WTC11 (cell line): ENCODE measurements around the gene ZNF581. TPM values are rescaled to one million over a fixed set of nuclear protein-coding genes. Genes with fewer than 3 reads are reported as not detected.

Experiments used
- ATAC-seq: fragments of 200-7000 bp; cut with Tn5 transposase; 2 replicates; pipeline ENCODE4 v1.10.0; 2021; ENCODE audit warnings: mild to moderate bottlenecking, moderate library complexity
- CTCF ChIA-PET: fragments of 300-600 bp; sonication (Branson Sonifier 250); formaldehyde crosslinking; loops from one replicate; lab custom pipeline; 2021; ENCODE audit warnings: antibody characterized with exemption; lab: Charles Lee
- POLR2A ChIA-PET: fragments of 350-600 bp; sonication (Branson Sonifier 250); formaldehyde crosslinking; loops from one replicate; lab custom pipeline; 2021; ENCODE audit warnings: antibody characterized with exemption; lab: Charles Lee
- DNase-seq: peaks from one replicate; pipeline ENCODE4 v3.0.0; 2021; ENCODE audit warnings: low spot score
- H3K27ac Mint-ChIP-seq: 2 replicates; pipeline ENCODE4 v1.8.0; 2021; ENCODE audit warnings: mixed read lengths
- H3K27me3 Mint-ChIP-seq: 2 replicates; pipeline ENCODE4 v1.8.0; 2021; ENCODE audit warnings: low read depth, mild to moderate bottlenecking, moderate library complexity, mixed read lengths
- H3K36me3 Mint-ChIP-seq: 2 replicates; pipeline ENCODE4 v1.8.0; 2021; ENCODE audit warnings: mixed read lengths
- H3K4me1 Mint-ChIP-seq: 2 replicates; pipeline ENCODE4 v1.8.0; 2022; ENCODE audit warnings: mixed read lengths
- H3K4me3 Mint-ChIP-seq: 2 replicates; pipeline ENCODE4 v1.8.0; 2021; ENCODE audit warnings: mild to moderate bottlenecking, moderate library complexity, mixed read lengths
- H3K9me3 Mint-ChIP-seq: 2 replicates; pipeline ENCODE4 v1.8.0; 2021; ENCODE audit warnings: mixed read lengths
- ATF1 ChIP-seq: sonication (generic); formaldehyde crosslinking; IDR thresholded peaks from 2 replicates; pipeline ENCODE4 v1.8.1; 2023; ENCODE audit warnings: mild to moderate bottlenecking, moderate library complexity, missing genetic modification reagents
- ATF3 ChIP-seq: sonication (generic); formaldehyde crosslinking; conservative IDR thresholded peaks from 2 replicates; pipeline ENCODE4 v1.8.1; 2022; ENCODE audit warnings: mild to moderate bottlenecking, missing genetic modification reagents
- ATF6 ChIP-seq: sonication (generic); formaldehyde crosslinking; IDR thresholded peaks from 2 replicates; pipeline ENCODE4 v1.8.1; 2023; ENCODE audit warnings: mild to moderate bottlenecking, missing genetic modification reagents
- E2F1 ChIP-seq: sonication (generic); formaldehyde crosslinking; IDR thresholded peaks from 2 replicates; pipeline ENCODE4 v1.8.0; 2022; ENCODE audit warnings: mild to moderate bottlenecking, missing genetic modification reagents
- FOXP4 ChIP-seq: sonication (generic); formaldehyde crosslinking; IDR thresholded peaks from 2 replicates; pipeline ENCODE4 v1.8.0; 2022; ENCODE audit warnings: mild to moderate bottlenecking, missing genetic modification reagents
- HMGXB4 ChIP-seq: sonication (generic); formaldehyde crosslinking; IDR thresholded peaks from 2 replicates; pipeline ENCODE4 v1.8.1; 2023; ENCODE audit warnings: mild to moderate bottlenecking, moderate library complexity, missing genetic modification reagents
- IRF2 ChIP-seq: sonication (generic); formaldehyde crosslinking; IDR thresholded peaks from 2 replicates; pipeline ENCODE4 v1.8.0; 2022; ENCODE audit warnings: low read depth, missing genetic modification reagents, borderline replicate concordance
- MYBL2 ChIP-seq: sonication (generic); formaldehyde crosslinking; IDR thresholded peaks from 2 replicates; pipeline ENCODE4 v1.8.1; 2023; ENCODE audit warnings: mild to moderate bottlenecking, moderate library complexity, missing genetic modification reagents
- NR3C1 ChIP-seq: sonication (generic); formaldehyde crosslinking; conservative IDR thresholded peaks from 2 replicates; pipeline ENCODE4 v1.8.1; 2023; ENCODE audit warnings: low read depth, mild to moderate bottlenecking, missing genetic modification reagents
- OVOL2 ChIP-seq: fragments of 250-450 bp; sonication (Bioruptor Pico); IDR thresholded peaks from 2 replicates; pipeline ENCODE4 v1.9.0; 2021; ENCODE audit warnings: mild to moderate bottlenecking, borderline replicate concordance
- RELA ChIP-seq: sonication (generic); formaldehyde crosslinking; IDR thresholded peaks from 2 replicates; pipeline ENCODE4 v1.8.1; 2022; ENCODE audit warnings: missing genetic modification reagents, mild to moderate bottlenecking, borderline replicate concordance
- TEAD1 ChIP-seq: sonication (generic); formaldehyde crosslinking; IDR thresholded peaks from 2 replicates; pipeline ENCODE4 v1.8.0; 2022; ENCODE audit warnings: mild to moderate bottlenecking, missing genetic modification reagents
- TP53 ChIP-seq: sonication (generic); formaldehyde crosslinking; IDR thresholded peaks from 2 replicates; pipeline ENCODE4 v1.8.1; 2023; ENCODE audit warnings: mild to moderate bottlenecking, missing genetic modification reagents
- ZBTB21 ChIP-seq: sonication (generic); formaldehyde crosslinking; IDR thresholded peaks from 2 replicates; pipeline ENCODE4 v1.8.1; 2023; ENCODE audit warnings: mild to moderate bottlenecking, missing genetic modification reagents, borderline replicate concordance
- ZMAT4 ChIP-seq: fragments of 250-450 bp; sonication (Bioruptor Pico); IDR thresholded peaks from 2 replicates; pipeline ENCODE4 v1.9.0; 2021; ENCODE audit warnings: mild to moderate bottlenecking
- ZNF121 ChIP-seq: sonication (generic); formaldehyde crosslinking; IDR thresholded peaks from 2 replicates; pipeline ENCODE4 v1.8.0; 2023; ENCODE audit warnings: missing genetic modification reagents
- ZNF317 ChIP-seq: sonication (generic); formaldehyde crosslinking; IDR thresholded peaks from 2 replicates; pipeline ENCODE4 v1.8.1; 2023; ENCODE audit warnings: low read depth, mild to moderate bottlenecking, moderate library complexity, missing genetic modification reagents, borderline replicate concordance
- total RNA-seq: library from RNA; stranded (reverse); gene quantifications from 3 replicates; pipeline ENCODE4 v1.2.3, GENCODE V29; 2021

ZNF581 gene
- total RNA-seq, 1 experiment from 2014 or later, result 100 TPM

GRCh38 chr19:55644191-55644833 is 863 bp downstream of the ZNF581 start:
- Mint-ChIP-seq H3K27me3 (peaks cover 9% of the 10 kb centered on the region), H3K27ac (peak overlapping the region; percentile 74; the same call in 1 of the 2 replicates)
- TF ChIP-seq ZMAT4 (CRISPR knock-in tag), result no peak
- TF ChIP-seq ATF6 (CRISPR knock-in tag), result no peak
- no peak for TF ChIP-seq TEAD1 (CRISPR knock-in tag)
- TF ChIP-seq ATF1 (CRISPR knock-in tag), result no peak
- TF ChIP-seq IRF2 (CRISPR knock-in tag), result no peak
- TF ChIP-seq ZBTB21 (CRISPR knock-in tag), result no peak
- TF ChIP-seq RELA (CRISPR knock-in tag), result no peak
- TF ChIP-seq MYBL2 (CRISPR knock-in tag), result no peak
- no peak for TF ChIP-seq OVOL2 (CRISPR knock-in tag)
- TF ChIP-seq ATF3, result no peak
- TF ChIP-seq FOXP4 (CRISPR knock-in tag), result no peak
- no peak for TF ChIP-seq ZNF121 (CRISPR knock-in tag)
- TF ChIP-seq TP53 (CRISPR knock-in tag), result no peak
- no peak for TF ChIP-seq ZNF317 (CRISPR knock-in tag)
- TF ChIP-seq HMGXB4 (CRISPR knock-in tag), result no peak
- TF ChIP-seq E2F1 (CRISPR knock-in tag), result no peak
- TF ChIP-seq NR3C1 (CRISPR knock-in tag), result no peak
- TF ChIP-seq, all 79 proteins: peak for 0
- Mint-ChIP-seq H3K9me3 (no peaks in the 10 kb centered on the region), H3K4me3 (peak overlapping the region; percentile 89), H3K4me1 (peaks cover 24% of the 10 kb centered on the region), H3K36me3 (peaks cover 13% of the 10 kb centered on the region)
- ChIA-PET CTCF (interaction anchor here (1.4 to 2.6 kb wide), 2 partner anchors 10 to 12 kb away, joined by 3 to 11 read pairs; partner anchors contain the start of gene U2AF2), POLR2A (no interaction called here)
- DNase-seq (no peak), ATAC-seq (no peak)
